B cell (primary cell): Measurements from ENCODE around the gene DLGAP4. TPM values are rescaled to one million over a fixed set of nuclear protein-coding genes. Genes with fewer than 3 reads are reported as not detected.

ENCODE experiments used
- ATAC-seq: fragments of 200-7000 bp; cut with Tn5 transposase; one replicate; pipeline ENCODE4 v1.10.0; 2021; ENCODE audit warnings: low read depth, mild to moderate bottlenecking, moderate number of reproducible peaks, moderate library complexity
- CTCF ChIA-PET: fragments of 350-600 bp; sonication (Branson Sonifier 250); formaldehyde crosslinking; loops from one replicate; lab custom pipeline; 2021; ENCODE audit warnings: antibody characterized with exemption, inconsistent platforms; lab: Charles Lee
- POLR2A ChIA-PET: fragments of 350-600 bp; sonication (Branson Sonifier 250); formaldehyde crosslinking; loops from one replicate; lab custom pipeline; 2021; ENCODE audit warnings: antibody characterized with exemption; lab: Charles Lee
- DNase-seq: peaks from one replicate; pipeline ENCODE4 v3.0.0; 2013
- H2AFZ ChIP-seq: 2 replicates; pipeline ENCODE4 v1.6.1; 2012; ENCODE audit warnings: mild to moderate bottlenecking, low read depth, low read length; ENCODE audit not compliant: insufficient read depth, poor library complexity, severe bottlenecking
- H3K27ac ChIP-seq, 2 donors: 1 replicate in 1 of 2; 2 replicates in 1 of 2; pipeline ENCODE4 v1.5.1; 2012 to 2013; ENCODE audit warnings: low read length in 2 of 2, mild to moderate bottlenecking in 2 of 2, moderate library complexity in 1 of 2
- H3K27me3 ChIP-seq, 4 experiments: fragments of 200-600 bp in 1 of 4; sonication (generic) in 1 of 4; replicated peaks in 1 of 4; 1 replicate in 2 of 4; 2 replicates in 2 of 4; pipeline versions ENCODE4 v1.6.1 to v1.7.0; 2013 to 2016; ENCODE audit warnings: low read length in 3 of 4, mild to moderate bottlenecking in 2 of 4, mixed read lengths in 1 of 4, moderate library complexity in 1 of 4; ENCODE audit not compliant: insufficient read depth in 4 of 4, control insufficient read depth in 3 of 4; ENCODE audit errors: control extremely low read depth in 1 of 4
- H3K36me3 ChIP-seq, 2 experiments: replicated peaks in 1 of 2; 1 replicate in 1 of 2; 2 replicates in 1 of 2; pipeline versions ENCODE4 v1.6.1 to v1.7.1; 2013; ENCODE audit warnings: low read length in 1 of 2; ENCODE audit not compliant: insufficient read depth in 2 of 2, control insufficient read depth in 1 of 2; ENCODE audit errors: control extremely low read depth in 1 of 2, extremely low read depth in 1 of 2
- H3K4me1 ChIP-seq, 2 donors: fragments of 200-600 bp in 1 of 2; sonication (generic) in 1 of 2; 1 replicate in 1 of 2; 2 replicates in 1 of 2; pipeline versions ENCODE4 v1.5.1 to v1.6.1; 2013 to 2017; ENCODE audit warnings: low read length in 2 of 2; ENCODE audit not compliant: control insufficient read depth in 2 of 2, insufficient read depth in 2 of 2
- H3K4me2 ChIP-seq: replicated peaks from 2 replicates; pipeline ENCODE3; 2012; ENCODE audit warnings: mild to moderate bottlenecking, low read depth, low read length; ENCODE audit not compliant: poor library complexity, severe bottlenecking
- H3K4me3 ChIP-seq, 5 experiments: fragments of 200-600 bp in 1 of 5; sonication (generic) in 1 of 5; 1 replicate in 3 of 5; 2 replicates in 2 of 5; pipeline versions ENCODE4 v1.5.1 to v1.7.0; 2011 to 2016; ENCODE audit warnings: low read length in 4 of 5, mild to moderate bottlenecking in 4 of 5, low read depth in 2 of 5, control low read depth in 1 of 5, moderate library complexity in 1 of 5; ENCODE audit not compliant: insufficient read depth in 1 of 5; ENCODE audit errors: control extremely low read depth in 1 of 5, extremely low read depth in 1 of 5
- H3K79me2 ChIP-seq: fragments of 200-600 bp; sonication (generic); one replicate; pipeline ENCODE4 v1.6.0; 2016; ENCODE audit warnings: low read length; ENCODE audit not compliant: control insufficient read depth, insufficient read depth
- H3K9ac ChIP-seq: fragments of 200-600 bp; sonication (generic); 2 replicates; pipeline ENCODE4 v1.6.1; 2017; ENCODE audit warnings: mild to moderate bottlenecking, low read length, moderate library complexity
- H3K9me3 ChIP-seq, 3 donors: one replicate each; pipeline versions ENCODE4 v1.6.1 to v1.7.1; 2013; ENCODE audit warnings: low read length in 2 of 3; ENCODE audit not compliant: control insufficient read depth in 2 of 3, insufficient read depth in 1 of 3; ENCODE audit errors: control extremely low read depth in 1 of 3
- H4K20me1 ChIP-seq: 2 replicates; pipeline ENCODE4 v1.6.0; 2012; ENCODE audit warnings: mild to moderate bottlenecking, low read length; ENCODE audit not compliant: insufficient read depth, control insufficient read depth, poor library complexity, severe bottlenecking
- H3K27ac Mint-ChIP-seq: one replicate; pipeline ENCODE4 v1.8.0; 2021; ENCODE audit warnings: mixed read lengths
- H3K27me3 Mint-ChIP-seq: one replicate; pipeline ENCODE4 v1.8.0; 2021; ENCODE audit warnings: mixed read lengths
- H3K4me1 Mint-ChIP-seq: one replicate; pipeline ENCODE4 v1.8.0; 2021; ENCODE audit warnings: mixed read lengths
- H3K4me3 Mint-ChIP-seq: one replicate; pipeline ENCODE4 v1.8.0; 2021; ENCODE audit warnings: mixed read lengths
- H3K9me3 Mint-ChIP-seq: one replicate; pipeline ENCODE4 v1.8.0; 2022; ENCODE audit warnings: mixed read lengths; ENCODE audit not compliant: insufficient read depth
- EZH2 ChIP-seq: IDR thresholded peaks from 2 replicates; pipeline ENCODE4 v1.6.1; 2012; ENCODE audit warnings: borderline replicate concordance, low read depth, mild to moderate bottlenecking, moderate library complexity, low read length; ENCODE audit not compliant: insufficient read depth, poor library complexity, severe bottlenecking
- WGBS: methylation state at CpG from one replicate; pipeline ENCODE4 v1.1.5; 2013; ENCODE audit warnings: missing lambda C conversion rate; ENCODE audit not compliant: insufficient coverage; 5-methylcytosine and 5-hydroxymethylcytosine counted together
- intact Hi-C: fragments of 100-400 bp; cut with micrococcal nuclease; formaldehyde crosslinking; loops from one replicate; pipeline ENCODE4 v1.10.0; 2022
- polyA plus RNA-seq: library from polyadenylated mRNA; depleted of rRNA; stranded (reverse); fragments of >200 nt; gene quantifications from 2 replicates; pipeline ENCODE4 v1.2.3, GENCODE V29; 2012
- total RNA-seq, 2 donors: library from RNA; stranded (reverse); fragments of 120-200 nt in 1 of 2; gene quantifications; 1 replicate in 1 of 2; 2 replicates in 1 of 2; pipeline versions ENCODE4 v1.2.3 to v1.2.4, GENCODE V29; 2013 to 2022
- TF ChIP-seq, protein P1 (sequence below): fragments of 200-600 bp; IDR thresholded peaks from one replicate; pipeline ENCODE4 v1.8.0; 2022; ENCODE audit warnings: antibody characterized with exemption, mild to moderate bottlenecking

DLGAP4 gene
- total and polyA plus RNA-seq, 2 donors (not counting 1 experiment from before 2014, with no cell fraction given), result 68.8 to 87.8 TPM

DNA sequence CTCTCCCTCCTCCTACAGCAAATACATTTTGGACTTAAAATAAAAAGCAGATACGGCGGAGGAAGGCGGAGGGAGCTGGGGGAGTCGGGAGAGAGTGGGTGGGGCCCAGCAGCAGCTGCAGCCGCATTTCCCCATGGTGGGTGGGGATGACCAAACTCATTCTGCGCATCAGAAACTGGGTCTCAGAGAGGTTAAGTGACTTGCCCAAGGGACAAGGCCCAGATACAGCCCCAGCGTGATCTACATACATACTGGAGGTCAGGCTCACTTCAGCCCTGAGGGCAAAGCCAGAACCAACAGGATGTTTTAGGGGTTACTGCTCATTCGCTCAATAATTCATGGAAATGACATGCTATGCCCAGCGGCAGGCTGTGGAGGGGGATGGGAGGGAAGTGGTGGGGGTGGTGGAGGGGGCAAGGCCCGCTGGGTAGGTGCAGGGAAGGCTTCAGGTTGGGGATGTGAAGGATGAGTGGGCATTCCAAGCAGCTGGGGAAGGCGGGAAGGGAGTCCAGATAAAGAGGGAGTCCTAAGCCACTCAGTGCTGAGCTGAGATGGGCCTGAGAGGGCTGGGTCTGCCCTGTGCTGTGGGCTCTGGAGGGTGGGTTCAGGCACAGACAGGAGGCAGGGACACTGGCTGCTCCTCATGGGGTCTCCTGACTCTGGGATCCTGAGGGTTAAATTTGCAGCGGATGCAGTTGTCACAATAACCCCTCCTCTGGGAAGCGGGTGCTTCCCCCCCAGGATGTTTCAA is 31.0 kb downstream of the DLGAP4 start:
- H3K4me1 Mint-ChIP-seq, result no peaks in the 10 kb centered on the region
- Histone ChIP-seq H3K27ac (no peak overlapping the region), H3K9ac (no peak overlapping the region), H3K4me1 (no peaks in the 10 kb centered on the region), H3K4me3 (no peak overlapping the region), H3K36me3 (no peaks in the 10 kb centered on the region), H3K9me3 (peaks cover 0 to 6% (median 0%) of the 10 kb centered on the region in 3 donors), H3K27me3 (peaks cover 0 to 28% (median 0%) of the 10 kb centered on the region in 4 experiments), H3K79me2 (no peaks in the 10 kb centered on the region), H3K4me2 (no peak overlapping the region), H2AFZ (no peak overlapping the region), H4K20me1 (no peaks in the 10 kb centered on the region)
- no peak overlapping the region for H3K4me3 Mint-ChIP-seq
- DNase-seq (no peak), ATAC-seq (no peak)
- 54% methylated on average over 9 of the region's 13 CpGs for WGBS
- intact Hi-C loops, result no loop called here
- POLR2A ChIA-PET, result no interaction called here
- peaks cover 45% of the 10 kb centered on the region for H3K27me3 Mint-ChIP-seq
- no peak overlapping the region for H3K27ac Mint-ChIP-seq
- CTCF ChIA-PET, result no interaction called here
- TF ChIP-seq EZH2, result no peak
- TF ChIP-seq, protein P1, sequence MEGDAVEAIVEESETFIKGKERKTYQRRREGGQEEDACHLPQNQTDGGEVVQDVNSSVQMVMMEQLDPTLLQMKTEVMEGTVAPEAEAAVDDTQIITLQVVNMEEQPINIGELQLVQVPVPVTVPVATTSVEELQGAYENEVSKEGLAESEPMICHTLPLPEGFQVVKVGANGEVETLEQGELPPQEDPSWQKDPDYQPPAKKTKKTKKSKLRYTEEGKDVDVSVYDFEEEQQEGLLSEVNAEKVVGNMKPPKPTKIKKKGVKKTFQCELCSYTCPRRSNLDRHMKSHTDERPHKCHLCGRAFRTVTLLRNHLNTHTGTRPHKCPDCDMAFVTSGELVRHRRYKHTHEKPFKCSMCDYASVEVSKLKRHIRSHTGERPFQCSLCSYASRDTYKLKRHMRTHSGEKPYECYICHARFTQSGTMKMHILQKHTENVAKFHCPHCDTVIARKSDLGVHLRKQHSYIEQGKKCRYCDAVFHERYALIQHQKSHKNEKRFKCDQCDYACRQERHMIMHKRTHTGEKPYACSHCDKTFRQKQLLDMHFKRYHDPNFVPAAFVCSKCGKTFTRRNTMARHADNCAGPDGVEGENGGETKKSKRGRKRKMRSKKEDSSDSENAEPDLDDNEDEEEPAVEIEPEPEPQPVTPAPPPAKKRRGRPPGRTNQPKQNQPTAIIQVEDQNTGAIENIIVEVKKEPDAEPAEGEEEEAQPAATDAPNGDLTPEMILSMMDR, result no peak
- H3K9me3 Mint-ChIP-seq, result no peaks in the 10 kb centered on the region

DNA sequence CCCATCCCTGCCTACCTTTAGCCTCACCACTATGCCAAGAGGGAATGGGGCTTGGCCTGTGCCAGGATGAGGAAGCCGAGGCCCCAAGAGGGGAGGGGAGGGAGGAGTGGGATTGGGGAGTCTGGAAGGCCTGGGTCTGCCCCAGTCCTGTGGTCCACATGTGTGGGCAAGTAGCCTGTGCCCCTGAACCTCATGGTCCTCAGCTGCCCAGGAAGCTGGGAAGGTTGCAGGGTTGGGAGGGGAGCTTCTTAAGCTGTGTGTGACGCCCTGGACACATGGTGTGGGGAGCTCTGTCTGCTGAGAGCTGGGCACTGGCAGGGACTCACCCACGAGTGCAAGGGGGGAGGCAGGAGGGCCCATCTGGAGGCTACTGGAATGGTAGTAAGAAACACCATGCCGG is 31.7 kb downstream of the DLGAP4 start:
- H3K4me2 ChIP-seq, result no peak overlapping the region
- Mint-ChIP-seq H3K4me1 (no peaks in the 10 kb centered on the region), H3K27ac (no peak overlapping the region), H3K4me3 (no peak overlapping the region), H3K9me3 (no peaks in the 10 kb centered on the region), H3K27me3 (peaks cover 46% of the 10 kb centered on the region)
- peaks cover 0 to 27% (median 0%) of the 10 kb centered on the region in 4 experiments for H3K27me3 ChIP-seq
- DNase-seq (no peak), ATAC-seq (no peak)
- ChIA-PET CTCF (no interaction called here), POLR2A (no interaction called here)
- H3K9me3 ChIP-seq, result peaks cover 0 to 6% (median 0%) of the 10 kb centered on the region in 3 donors
- no peak overlapping the region for H3K27ac ChIP-seq
- no peak overlapping the region for H3K4me3 ChIP-seq
- H3K79me2 ChIP-seq, result no peaks in the 10 kb centered on the region
- H3K4me1 ChIP-seq, result no peaks in the 10 kb centered on the region
- H2AFZ ChIP-seq, result no peak overlapping the region
- TF ChIP-seq EZH2, result no peak
- TF ChIP-seq, protein P1, result no peak
- no peak overlapping the region for H3K9ac ChIP-seq
- intact Hi-C loops, result no loop called here
- WGBS, result 79% methylated on average over 4 of the region's 4 CpGs
- no peaks in the 10 kb centered on the region for H4K20me1 ChIP-seq
- no peaks in the 10 kb centered on the region for H3K36me3 ChIP-seq
